Mucosa of gallbladder (tissue), 1 donor: ENCODE measurements around the gene DFFA. TPM values are rescaled to one million over a fixed set of nuclear protein-coding genes. Genes with fewer than 3 reads are reported as not detected.
A peak's percentile ranks its signal among the peaks of the same experiment; 100 is the strongest.
"Not testable (repeated sequence)": the region's sequence is repeated elsewhere in the genome, so short reads cannot be mapped to it uniquely, and the experiment has no call there.

Experiments
- DNase-seq: peaks from one replicate; pipeline ENCODE4 v3.0.0-alpha.2; 2020; ENCODE audit warnings: low spot score
- total RNA-seq: library from RNA; stranded (reverse); gene quantifications from one replicate; pipeline ENCODE4 v1.2.1, GENCODE V29; 2021
- donor health status: DM: no; HTN: no; CAD: no.

DFFA gene
- total RNA-seq, 1 donor from 2014 or later: 39.0 TPM

GRCh38 chr1:10506046-10506676, 33.8 kb upstream of the DFFA start:
- not testable (repeated sequence) for DNase-seq

GRCh38 chr1:10504249-10504648, 31.9 kb upstream of the DFFA start:
- no peak for DNase-seq

GRCh38 chr1:10502206-10502605, 29.9 kb upstream of the DFFA start:
- DNase-seq: no peak

GRCh38 chr1:10498231-10498630, 25.9 kb upstream of the DFFA start:
- DNase-seq: no peak

GRCh38 chr1:10497109-10497508, 24.8 kb upstream of the DFFA start:
- no peak for DNase-seq

- no peak for DNase-seq
These were observed 23.6 kb upstream of the DFFA start for GRCh38 chr1:10495952-10496351.

- no peak for DNase-seq
These were observed 23.1 kb upstream of the DFFA start for GRCh38 chr1:10495475-10495817.

- DNase-seq: peak; percentile 80
These were observed 22.6 kb upstream of the DFFA start for GRCh38 chr1:10494754-10495474.

GRCh38 chr1:10494418-10494753, 22.1 kb upstream of the DFFA start:
- DNase-seq: no peak

GRCh38 chr1:10490286-10490970, 18.1 kb upstream of the DFFA start:
- no peak for DNase-seq

GRCh38 chr1:10489291-10490055, 17.1 kb upstream of the DFFA start:
- DNase-seq: no peak

GRCh38 chr1:10484521-10484920, 12.2 kb upstream of the DFFA start:
- DNase-seq: no peak

GRCh38 chr1:10480614-10481013, 8.3 kb upstream of the DFFA start:
- no peak for DNase-seq

GRCh38 chr1:10479296-10479695, 7.0 kb upstream of the DFFA start:
- no peak for DNase-seq

GRCh38 chr1:10475510-10475909, 3.2 kb upstream of the DFFA start:
- DNase-seq: no peak

- DNase-seq: peak; percentile 87
These were observed 2.5 kb upstream of the DFFA start, which contains the start of gene PEX14 for GRCh38 chr1:10474613-10475507. PEX14 (plus strand) TSS chr1:10474950; CDS start chr1:10474967, 17 bp downstream.

GRCh38 chr1:10474309-10474612, 1.9 kb upstream of the DFFA start:
- DNase-seq: not testable (repeated sequence)

GRCh38 chr1:10473145-10473765, 926 bp upstream of the DFFA start:
- DNase-seq: no peak

- DNase-seq: peak; percentile 12
These were observed 714 bp downstream of the DFFA start for GRCh38 chr1:10471411-10472219.

GRCh38 chr1:10470043-10470442, 2.3 kb downstream of the DFFA start:
- no peak for DNase-seq
